A549 (cell line): ENCODE data around the gene IDH3B. TPM values are rescaled to one million over a fixed set of nuclear protein-coding genes. Genes with fewer than 3 reads are reported as not detected.

Source experiments
- ATAC-seq, 2 experiments: fragments of 200-7000 bp in 1 of 2; fragments of >200 bp in 1 of 2; cut with Nextera tagmentation in 1 of 2; cut with Tn5 transposase in 1 of 2; 3 replicates each; pipeline versions ENCODE4 v1.8.0 to v1.9.1; 2018 to 2020; ENCODE audit warnings: mild to moderate bottlenecking in 1 of 2, moderate library complexity in 1 of 2
- CTCF ChIA-PET: fragments of 300-600 bp; sonication (Branson Sonifier 250); formaldehyde crosslinking; extraction: SDS; loops from one replicate; lab custom pipeline; 2021; ENCODE audit warnings: antibody characterized with exemption, inconsistent platforms; lab: Yijun Ruan, JAX
- POLR2A ChIA-PET: fragments of 350-600 bp; formaldehyde crosslinking; extraction: SDS; loops from one replicate; lab custom pipeline; 2021; ENCODE audit warnings: antibody characterized with exemption, inconsistent platforms; lab: Yijun Ruan, JAX
- DNase-seq, 2 experiments: peaks; one replicate each; pipeline versions ENCODE4 v3.0.0 to v3.0.0-alpha.2; 2011 to 2016; ENCODE audit warnings: low read depth in 1 of 2, low spot score in 1 of 2
- FAIRE-seq: peaks from 2 replicates; lab custom pipeline; 2011; peaks lifted over from hg19 to GRCh38; lab: Jason Lieb, UNC
- H3K27ac ChIP-seq, 2 experiments: fragments of >200 bp; sonication (Bioruptor Twin); formaldehyde crosslinking; 3 replicates each; pipeline ENCODE4 v1.5.1; 2016 to 2017
- H3K4me1 ChIP-seq: fragments of >200 bp; sonication (Bioruptor Twin); formaldehyde crosslinking; 3 replicates; pipeline ENCODE4 v1.6.1; 2016
- H3K4me2 ChIP-seq: fragments of >200 bp; sonication (Bioruptor Twin); formaldehyde crosslinking; 3 replicates; pipeline ENCODE4 v1.6.1; 2016
- H3K4me3 ChIP-seq: fragments of >200 bp; sonication (Bioruptor Twin); formaldehyde crosslinking; 3 replicates; pipeline ENCODE4 v1.5.1; 2016
- H3K9me3 ChIP-seq: fragments of >200 bp; sonication (Bioruptor Twin); formaldehyde crosslinking; 3 replicates; pipeline ENCODE4 v1.6.1; 2016
- BHLHE40 ChIP-seq: IDR thresholded peaks from 2 replicates; pipeline ENCODE4 v1.6.1; 2012; ENCODE audit warnings: low read depth, low read length, inconsistent platforms
- CBX2 ChIP-seq: fragments of 200-600 bp; sonication (generic); IDR thresholded peaks from 2 replicates; pipeline ENCODE4 v1.6.1; 2016; ENCODE audit warnings: low read depth, mild to moderate bottlenecking, borderline replicate concordance
- CBX8 ChIP-seq: fragments of 200-600 bp; sonication (generic); IDR thresholded peaks from 2 replicates; pipeline ENCODE4 v1.6.1; 2016
- CHD4 ChIP-seq: fragments of 200-600 bp; sonication (generic); IDR thresholded peaks from 2 replicates; pipeline ENCODE4 v1.6.1; 2016; ENCODE audit warnings: antibody characterized with exemption, mild to moderate bottlenecking, borderline replicate concordance
- CTCF ChIP-seq: fragments of >200 bp; sonication (Bioruptor Twin); formaldehyde crosslinking; IDR thresholded peaks from 3 replicates; pipeline ENCODE4 v1.5.1; 2016
- E2F6 ChIP-seq: IDR thresholded peaks from 2 replicates; pipeline ENCODE4 v1.6.1; 2012; ENCODE audit warnings: low read depth, borderline replicate concordance
- EHF ChIP-seq: fragments of 250-450 bp; sonication (Bioruptor Pico); IDR thresholded peaks from 2 replicates; pipeline ENCODE4 v1.5.0; 2020; ENCODE audit warnings: mild to moderate bottlenecking
- EHMT2 ChIP-seq: fragments of 200-600 bp; sonication (generic); IDR thresholded peaks from 2 replicates; pipeline ENCODE4 v1.6.1; 2016; ENCODE audit warnings: antibody characterized with exemption, low read depth, mild to moderate bottlenecking, moderate library complexity
- ESRRA ChIP-seq: fragments of 150-350 bp; IDR thresholded peaks from 2 replicates; pipeline ENCODE4 v1.6.1; 2014; ENCODE audit warnings: mild to moderate bottlenecking, low read length, borderline replicate concordance
- HOXB13 ChIP-seq: fragments of 250-450 bp; sonication (Bioruptor Pico); IDR thresholded peaks from 2 replicates; pipeline ENCODE4 v1.5.0; 2020; ENCODE audit warnings: low read depth, mild to moderate bottlenecking, moderate library complexity
- JUNB ChIP-seq: fragments of >200 bp; sonication (Bioruptor Twin); formaldehyde crosslinking; IDR thresholded peaks from 2 replicates; pipeline ENCODE4 v1.6.1; 2016
- KDM1A ChIP-seq: fragments of 200-600 bp; sonication (generic); IDR thresholded peaks from 2 replicates; pipeline ENCODE4 v1.6.1; 2016; ENCODE audit warnings: low read depth, mild to moderate bottlenecking
- MAX ChIP-seq: IDR thresholded peaks from 2 replicates; pipeline ENCODE4 v1.6.1; 2012
- NR3C1 ChIP-seq: fragments of >200 bp; sonication (Bioruptor Twin); formaldehyde crosslinking; IDR thresholded peaks from 3 replicates; pipeline ENCODE4 v1.6.1; 2017
- PHF8 ChIP-seq: fragments of 200-600 bp; sonication (generic); IDR thresholded peaks from 2 replicates; pipeline ENCODE4 v1.6.1; 2016; ENCODE audit warnings: low read depth, mild to moderate bottlenecking, antibody characterized with exemption, moderate library complexity, borderline replicate concordance
- RCOR1 ChIP-seq: fragments of 150-350 bp; IDR thresholded peaks from 2 replicates; pipeline ENCODE4 v1.6.1; 2014; ENCODE audit warnings: antibody characterized with exemption, low read length, low read depth
- ZNF302 ChIP-seq: fragments of 250-450 bp; sonication (Bioruptor Pico); IDR thresholded peaks from 2 replicates; pipeline ENCODE4 v1.9.0; 2021; ENCODE audit warnings: inconsistent platforms, mild to moderate bottlenecking, moderate library complexity
- WGBS: methylation state at CpG from one replicate; pipeline ENCODE4 v1.1.6; 2017; ENCODE audit errors: missing lambda C conversion rate; 5-methylcytosine and 5-hydroxymethylcytosine counted together
- polyA plus RNA-seq, 4 experiments: library from polyadenylated mRNA; depleted of rRNA in 3 of 4; stranded (reverse); fragments of >200 nt; fragmentation: RNase III in 1 of 4; extraction: RNeasy Plus Mini Kit Qiagen cat#74134 plus additional on column Dnase treatment in 1 of 4; gene quantifications; 2 replicates in 3 of 4; 3 replicates in 1 of 4; pipeline ENCODE4 v1.2.3, GENCODE V29; 2011 to 2017
- TF ChIP-seq, protein P1 (sequence below): fragments of 200-600 bp; sonication (generic); IDR thresholded peaks from 2 replicates; pipeline ENCODE4 v1.6.1; 2016; ENCODE audit warnings: antibody characterized with exemption, mild to moderate bottlenecking, moderate library complexity

Gene IDH3B
- polyA plus RNA-seq, 2 of the 4 experiments (the other 2 are of a cell fraction): 154 to 200 TPM

DNA sequence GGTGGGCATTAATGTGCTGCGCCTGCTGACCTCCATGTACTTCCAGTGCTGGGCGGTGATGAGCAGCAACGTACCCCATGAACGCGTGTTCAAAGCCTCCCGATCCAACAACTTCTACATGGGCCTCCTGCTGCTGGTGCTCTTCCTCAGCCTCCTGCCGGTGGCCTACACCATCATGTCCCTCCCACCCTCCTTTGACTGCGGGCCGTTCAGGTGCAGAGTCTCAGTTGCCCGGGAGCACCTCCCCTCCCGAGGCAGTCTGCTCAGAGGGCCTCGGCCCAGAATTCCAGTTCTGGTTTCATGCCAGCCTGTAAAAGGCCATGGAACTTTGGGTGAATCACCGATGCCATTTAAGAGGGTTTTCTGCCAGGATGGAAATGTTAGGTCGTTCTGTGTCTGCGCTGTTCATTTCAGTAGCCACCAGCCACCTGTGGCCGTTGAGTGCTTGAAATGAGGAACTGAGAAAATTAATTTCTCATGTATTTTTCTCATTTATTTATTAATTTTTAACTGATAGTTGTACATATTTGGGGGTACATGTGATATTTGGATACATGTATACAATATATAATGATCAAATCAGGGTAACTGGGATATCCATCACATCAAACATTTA, 46.8 kb downstream of the IDH3B start:
- no peak for ATAC-seq

DNA sequence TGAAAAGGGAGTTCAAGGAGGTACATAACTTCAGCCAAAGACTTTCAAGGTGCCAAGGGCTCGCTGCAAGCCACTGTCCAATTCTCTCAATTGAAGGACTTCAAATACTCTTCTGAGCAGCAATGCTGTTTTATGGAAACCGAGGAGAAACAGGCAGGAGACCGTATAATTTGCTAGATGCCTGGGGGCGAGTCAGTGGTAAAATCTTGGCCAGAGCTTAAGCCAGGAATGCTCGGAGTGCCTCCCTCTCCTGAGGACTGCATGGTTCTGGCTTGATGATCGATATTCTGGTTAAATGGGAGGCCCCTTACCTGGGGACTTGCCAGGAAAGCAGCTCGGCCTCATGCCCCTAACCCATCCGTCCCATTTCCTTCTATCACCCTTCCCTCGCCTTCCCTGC, 47.4 kb downstream of the IDH3B start:
- Histone ChIP-seq H3K4me2 (no peak overlapping the region), H3K4me1 (peaks cover 7% of the 10 kb centered on the region; the same call in 2 of the 3 replicates), H3K9me3 (peaks cover 10% of the 10 kb centered on the region), H3K4me3 (no peak overlapping the region), H3K27ac (no peak overlapping the region)
- WGBS: 47% methylated on average over 9 of the region's 9 CpGs
- CTCF ChIA-PET: no interaction called here
- ATAC-seq (no peak), FAIRE-seq (no peak), DNase-seq (no peak)
- TF ChIP-seq RCOR1 (no peak), NR3C1 (no peak), CHD4 (no peak), ZNF302 (CRISPR knock-in tag) (no peak), BHLHE40 (no peak), EHMT2 (no peak), KDM1A (no peak), CBX2 (no peak), JUNB (no peak), EHF (CRISPR knock-in tag) (no peak), CBX8 (no peak)
- POLR2A ChIA-PET: no interaction called here

More for the DNA sequence above, 46.8 kb downstream of the IDH3B start:
- no peak for TF ChIP-seq MAX
- TF ChIP-seq CTCF: no peak
- H3K27ac ChIP-seq: no peak overlapping the region
- 56% methylated on average over 16 of the region's 16 CpGs for WGBS
- ChIA-PET POLR2A (no interaction called here), CTCF (no interaction called here)
- DNase-seq (no peak), FAIRE-seq (no peak)
- H3K4me1 ChIP-seq: peaks cover 7% of the 10 kb centered on the region; the same call in 2 of the 3 replicates
- H3K4me3 ChIP-seq: no peak overlapping the region
- peaks cover 10% of the 10 kb centered on the region for H3K9me3 ChIP-seq
- H3K4me2 ChIP-seq: no peak overlapping the region

- 7% methylated on average over 3 of the region's 3 CpGs for WGBS
- FAIRE-seq (no peak), ATAC-seq (no peak), DNase-seq (no peak)
- Histone ChIP-seq H3K4me1 (no peaks in the 10 kb centered on the region), H3K27ac (no peak overlapping the region), H3K4me2 (no peak overlapping the region), H3K9me3 (peaks cover 6% of the 10 kb centered on the region), H3K4me3 (no peak overlapping the region)
- POLR2A ChIA-PET: no interaction called here
- CTCF ChIA-PET: interaction anchor here (0.9 to 1.5 kb wide), 3 partner anchors 12 to 30 kb away, joined by 3 to 5 read pairs (median 4); no protein-coding TSS in a partner anchor
- no peak for TF ChIP-seq ESRRA
These were observed 51.9 kb downstream of the IDH3B start for GRCh38 chr20:2612073-2612472.

DNA sequence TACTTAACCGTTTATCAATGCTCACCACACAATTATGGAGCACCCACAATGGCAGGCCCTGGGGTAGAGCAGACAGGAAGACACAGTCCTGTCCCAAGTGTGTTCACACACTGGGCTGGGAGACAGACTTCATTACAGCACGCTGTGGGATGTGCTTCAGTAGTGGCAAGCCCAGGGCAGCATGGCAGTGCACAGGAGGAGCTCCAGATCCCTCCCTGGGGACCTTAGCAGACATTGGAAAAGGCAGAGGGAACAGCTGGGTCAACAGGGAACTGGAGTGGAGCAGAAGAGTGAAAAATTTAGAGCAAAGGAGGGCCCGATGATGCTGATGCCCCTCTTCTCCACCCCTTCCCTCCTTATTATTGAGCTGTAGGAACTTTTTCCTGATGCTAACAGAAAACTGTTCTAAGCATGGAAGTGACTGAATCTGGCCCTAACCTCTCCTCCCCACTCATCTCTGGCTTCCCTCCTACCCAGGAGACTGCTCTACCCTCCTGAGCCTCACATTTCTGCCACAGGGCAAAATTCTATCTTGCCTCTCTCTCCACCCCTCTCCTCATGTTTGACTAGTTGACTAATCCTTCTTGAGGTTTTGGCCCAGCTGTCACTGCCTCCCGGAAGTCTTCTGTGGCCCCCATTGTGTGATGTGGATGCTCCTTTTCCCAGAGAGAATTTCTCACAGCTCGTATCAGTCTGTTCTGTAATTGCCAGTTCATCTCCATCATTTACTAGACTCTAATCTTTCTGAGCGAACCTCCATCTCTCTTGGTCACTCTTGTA, 52.9 kb downstream of the IDH3B start:
- TF ChIP-seq EHMT2: no peak
- no peak for TF ChIP-seq HOXB13 (CRISPR knock-in tag)
- TF ChIP-seq, protein P1, sequence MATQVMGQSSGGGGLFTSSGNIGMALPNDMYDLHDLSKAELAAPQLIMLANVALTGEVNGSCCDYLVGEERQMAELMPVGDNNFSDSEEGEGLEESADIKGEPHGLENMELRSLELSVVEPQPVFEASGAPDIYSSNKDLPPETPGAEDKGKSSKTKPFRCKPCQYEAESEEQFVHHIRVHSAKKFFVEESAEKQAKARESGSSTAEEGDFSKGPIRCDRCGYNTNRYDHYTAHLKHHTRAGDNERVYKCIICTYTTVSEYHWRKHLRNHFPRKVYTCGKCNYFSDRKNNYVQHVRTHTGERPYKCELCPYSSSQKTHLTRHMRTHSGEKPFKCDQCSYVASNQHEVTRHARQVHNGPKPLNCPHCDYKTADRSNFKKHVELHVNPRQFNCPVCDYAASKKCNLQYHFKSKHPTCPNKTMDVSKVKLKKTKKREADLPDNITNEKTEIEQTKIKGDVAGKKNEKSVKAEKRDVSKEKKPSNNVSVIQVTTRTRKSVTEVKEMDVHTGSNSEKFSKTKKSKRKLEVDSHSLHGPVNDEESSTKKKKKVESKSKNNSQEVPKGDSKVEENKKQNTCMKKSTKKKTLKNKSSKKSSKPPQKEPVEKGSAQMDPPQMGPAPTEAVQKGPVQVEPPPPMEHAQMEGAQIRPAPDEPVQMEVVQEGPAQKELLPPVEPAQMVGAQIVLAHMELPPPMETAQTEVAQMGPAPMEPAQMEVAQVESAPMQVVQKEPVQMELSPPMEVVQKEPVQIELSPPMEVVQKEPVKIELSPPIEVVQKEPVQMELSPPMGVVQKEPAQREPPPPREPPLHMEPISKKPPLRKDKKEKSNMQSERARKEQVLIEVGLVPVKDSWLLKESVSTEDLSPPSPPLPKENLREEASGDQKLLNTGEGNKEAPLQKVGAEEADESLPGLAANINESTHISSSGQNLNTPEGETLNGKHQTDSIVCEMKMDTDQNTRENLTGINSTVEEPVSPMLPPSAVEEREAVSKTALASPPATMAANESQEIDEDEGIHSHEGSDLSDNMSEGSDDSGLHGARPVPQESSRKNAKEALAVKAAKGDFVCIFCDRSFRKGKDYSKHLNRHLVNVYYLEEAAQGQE: no peak
- no peak for TF ChIP-seq PHF8
- TF ChIP-seq E2F6: no peak
- FAIRE-seq (no peak), ATAC-seq (peak; percentile 24 to 30; a peak in 1 of 6 replicates), DNase-seq (no peak)
- WGBS: 12% methylated on average over 6 of the region's 6 CpGs
- H3K9me3 ChIP-seq: peaks cover 14% of the 10 kb centered on the region
- POLR2A ChIA-PET: no interaction called here
- CTCF ChIA-PET: interaction anchor here (1.3 to 1.5 kb wide), 2 partner anchors 11 to 16 kb away, joined by 4 to 5 read pairs; no protein-coding TSS in a partner anchor
- H3K4me1 ChIP-seq: no peaks in the 10 kb centered on the region
- H3K27ac ChIP-seq: no peak overlapping the region
- H3K4me2 ChIP-seq: no peak overlapping the region
- H3K4me3 ChIP-seq: no peak overlapping the region
